ENCODE results near the gene AMBP. TPM values are rescaled to one million over a fixed set of nuclear protein-coding genes. Genes with fewer than 3 reads are reported as not detected.

The AMBP gene
- total RNA-seq, 1 donor from 2014 or later, result 110 TPM

DNA sequence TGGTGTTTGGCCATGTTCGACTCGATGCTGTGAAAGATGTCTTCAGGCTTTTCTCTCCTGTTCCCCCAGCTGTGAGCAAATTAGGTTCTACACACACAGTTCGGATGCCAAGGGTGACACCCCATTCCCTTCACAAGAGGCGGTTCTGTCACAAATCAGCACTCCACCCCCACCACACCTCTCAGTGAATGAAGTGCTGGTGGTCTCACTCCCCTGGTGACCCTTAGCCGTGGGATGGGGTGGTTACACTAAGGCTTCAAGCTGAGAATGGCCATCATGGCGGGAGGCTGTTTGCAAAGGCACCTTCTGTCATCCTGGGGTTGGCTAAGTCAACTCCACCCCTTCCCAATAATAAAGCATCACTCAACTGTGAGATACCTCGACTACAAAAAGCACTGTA, 26.4 kb downstream of the AMBP start:
- no peak for TF ChIP-seq CTCF (conservative IDR thresholded peaks at IDR 0.05)
- H3K9me3 Mint-ChIP-seq, result no peaks in the 10 kb centered on the region
- DNase-seq (ENCODE audit: extremely low spot score, unreplicated experiment), result no peak
- H3K27me3 Mint-ChIP-seq, result no peaks in the 10 kb centered on the region
- no peak overlapping the region for H3K4me3 Mint-ChIP-seq
- H3K4me1 Mint-ChIP-seq (ENCODE audit: unreplicated experiment), result no peaks in the 10 kb centered on the region
- no peak overlapping the region for H3K27ac Mint-ChIP-seq
- H3K36me3 Mint-ChIP-seq, result peaks cover 30% of the 10 kb centered on the region

DNA sequence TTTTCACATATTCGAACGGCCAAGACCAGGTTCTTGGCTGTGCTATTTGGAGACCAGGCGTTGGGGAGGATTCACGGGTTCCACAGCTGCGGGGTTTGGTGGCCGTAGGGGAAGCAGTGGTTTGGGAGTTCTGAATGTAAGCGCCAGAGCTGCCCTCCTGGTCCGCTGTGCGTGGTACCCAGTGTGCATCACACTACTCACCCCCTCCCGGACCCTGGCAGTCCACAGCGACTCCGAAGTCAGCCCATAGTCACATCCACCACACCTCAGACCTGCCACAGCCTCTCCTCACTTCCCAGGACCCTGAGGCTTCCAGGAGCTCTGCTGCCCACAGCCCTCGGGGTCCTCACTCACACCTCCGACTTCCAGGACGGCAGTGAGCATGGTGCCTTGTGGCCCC, 26.8 kb downstream of the AMBP start:
- Mint-ChIP-seq H3K4me3 (no peak overlapping the region), H3K4me1 (ENCODE audit: unreplicated experiment) (no peaks in the 10 kb centered on the region), H3K27me3 (no peaks in the 10 kb centered on the region), H3K36me3 (peaks cover 30% of the 10 kb centered on the region), H3K9me3 (no peaks in the 10 kb centered on the region), H3K27ac (no peak overlapping the region)
- TF ChIP-seq CTCF (conservative IDR thresholded peaks at IDR 0.05), result no peak
- DNase-seq (ENCODE audit: extremely low spot score, unreplicated experiment), result peak; percentile 54

DNA sequence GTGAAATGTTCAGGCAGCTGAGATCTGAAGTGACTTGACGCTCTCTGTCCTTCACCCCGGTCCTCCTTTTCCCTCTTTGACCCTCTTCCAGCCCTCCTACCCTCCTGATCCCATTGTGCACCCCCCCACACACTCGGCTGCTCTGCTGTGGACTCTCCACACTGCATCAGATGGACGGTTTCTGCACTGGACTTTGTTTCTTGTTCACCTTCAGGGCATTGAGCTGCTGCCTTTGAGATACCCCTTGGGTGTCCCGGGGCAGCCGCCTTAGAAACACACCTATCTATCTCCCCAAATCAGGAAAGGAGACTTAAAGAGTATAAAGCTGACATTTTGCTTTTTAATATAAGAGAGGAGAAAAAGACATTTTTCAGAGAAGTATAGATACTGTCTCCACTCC, 27.5 kb downstream of the AMBP start:
- H3K36me3 Mint-ChIP-seq, result peaks cover 34% of the 10 kb centered on the region
- DNase-seq (ENCODE audit: extremely low spot score, unreplicated experiment), result peak; percentile 51
- no peaks in the 10 kb centered on the region for H3K9me3 Mint-ChIP-seq
- TF ChIP-seq CTCF (conservative IDR thresholded peaks at IDR 0.05), result no peak
- H3K27me3 Mint-ChIP-seq, result no peaks in the 10 kb centered on the region
- no peak overlapping the region for H3K27ac Mint-ChIP-seq
- no peak overlapping the region for H3K4me3 Mint-ChIP-seq
- H3K4me1 Mint-ChIP-seq (ENCODE audit: unreplicated experiment), result no peaks in the 10 kb centered on the region

DNA sequence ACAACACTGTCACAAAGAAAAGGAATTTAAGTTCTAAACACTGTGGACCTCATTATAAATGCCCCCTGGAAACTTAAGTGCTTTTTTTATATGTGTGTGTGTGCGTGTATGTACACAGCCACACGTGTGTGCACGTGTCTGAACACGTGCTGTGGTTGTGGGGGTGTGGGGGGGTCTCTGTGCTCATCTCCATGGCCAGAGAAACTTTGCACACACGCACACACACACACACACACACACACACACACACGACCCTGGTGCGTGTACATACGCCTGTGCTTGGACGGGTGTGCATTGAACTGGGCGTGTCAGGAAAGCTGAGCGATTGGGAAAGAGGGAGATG, 27.9 kb downstream of the AMBP start:
- Mint-ChIP-seq H3K4me3 (no peak overlapping the region), H3K36me3 (peaks cover 37% of the 10 kb centered on the region), H3K4me1 (ENCODE audit: unreplicated experiment) (no peaks in the 10 kb centered on the region), H3K27me3 (no peaks in the 10 kb centered on the region), H3K27ac (no peak overlapping the region), H3K9me3 (no peaks in the 10 kb centered on the region)
- DNase-seq (ENCODE audit: extremely low spot score, unreplicated experiment), result peak; percentile 20
- no peak for TF ChIP-seq CTCF (conservative IDR thresholded peaks at IDR 0.05)

- H3K36me3 Mint-ChIP-seq, result peaks cover 40% of the 10 kb centered on the region
- DNase-seq (ENCODE audit: extremely low spot score, unreplicated experiment), result peak; percentile 62
- no peak overlapping the region for H3K4me3 Mint-ChIP-seq
- no peaks in the 10 kb centered on the region for H3K4me1 Mint-ChIP-seq (ENCODE audit: unreplicated experiment)
- H3K9me3 Mint-ChIP-seq, result no peaks in the 10 kb centered on the region
- no peak overlapping the region for H3K27ac Mint-ChIP-seq
- H3K27me3 Mint-ChIP-seq, result no peaks in the 10 kb centered on the region
- TF ChIP-seq CTCF (conservative IDR thresholded peaks at IDR 0.05), result no peak
Measured at GRCh38 chr9:114049441-114050225, 28.5 kb downstream of the AMBP start.
